Activated T-helper 1 cell treated with Interleukin-2 at 50 U/mL for 16 hours (primary cell): ENCODE results near the gene DUOXA2.

Experiments used
- DNase-seq: peaks from one replicate; pipeline ENCODE4 v3.0.0-alpha.2; 2020; ENCODE audit warnings: low read depth

Gene DUOXA2

DNA sequence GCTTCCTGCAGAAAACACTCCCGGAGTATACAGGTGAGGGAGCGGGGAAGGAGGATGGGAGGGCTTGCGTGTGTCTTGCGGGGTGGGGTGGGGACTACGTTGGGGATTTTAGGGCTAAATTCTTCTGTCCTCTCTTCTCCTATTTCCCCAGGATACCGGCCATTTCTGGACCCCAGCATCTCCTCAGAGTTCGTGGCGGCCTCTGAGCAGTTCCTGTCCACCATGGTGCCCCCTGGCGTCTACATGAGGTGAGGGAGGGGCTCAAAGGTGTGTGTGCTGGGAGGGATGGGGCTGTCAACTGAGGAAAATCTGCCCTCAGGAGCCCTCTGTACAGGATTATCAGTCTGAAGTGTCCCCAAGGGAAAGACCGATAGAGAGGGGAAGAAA lies 22.2 kb downstream of the DUOXA2 start:
- no peak for DNase-seq

DNA sequence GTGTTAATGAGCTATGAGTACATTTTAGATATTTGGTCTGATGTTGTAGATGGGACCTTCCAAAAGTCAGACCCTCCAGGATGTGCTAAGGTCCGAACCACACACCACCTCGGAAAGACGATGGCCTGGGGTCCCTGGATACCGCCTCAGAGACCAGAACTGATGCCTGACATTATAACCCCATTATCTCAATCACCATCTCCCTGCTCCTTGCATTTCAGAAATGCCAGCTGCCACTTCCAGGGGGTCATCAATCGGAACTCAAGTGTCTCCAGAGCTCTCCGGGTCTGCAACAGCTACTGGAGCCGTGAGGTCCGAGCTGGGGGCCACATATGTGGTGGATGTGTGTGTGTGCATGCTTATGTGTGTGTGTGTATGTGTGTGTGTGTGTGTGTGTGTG lies 23.6 kb downstream of the DUOXA2 start:
- DNase-seq: no peak

DNA sequence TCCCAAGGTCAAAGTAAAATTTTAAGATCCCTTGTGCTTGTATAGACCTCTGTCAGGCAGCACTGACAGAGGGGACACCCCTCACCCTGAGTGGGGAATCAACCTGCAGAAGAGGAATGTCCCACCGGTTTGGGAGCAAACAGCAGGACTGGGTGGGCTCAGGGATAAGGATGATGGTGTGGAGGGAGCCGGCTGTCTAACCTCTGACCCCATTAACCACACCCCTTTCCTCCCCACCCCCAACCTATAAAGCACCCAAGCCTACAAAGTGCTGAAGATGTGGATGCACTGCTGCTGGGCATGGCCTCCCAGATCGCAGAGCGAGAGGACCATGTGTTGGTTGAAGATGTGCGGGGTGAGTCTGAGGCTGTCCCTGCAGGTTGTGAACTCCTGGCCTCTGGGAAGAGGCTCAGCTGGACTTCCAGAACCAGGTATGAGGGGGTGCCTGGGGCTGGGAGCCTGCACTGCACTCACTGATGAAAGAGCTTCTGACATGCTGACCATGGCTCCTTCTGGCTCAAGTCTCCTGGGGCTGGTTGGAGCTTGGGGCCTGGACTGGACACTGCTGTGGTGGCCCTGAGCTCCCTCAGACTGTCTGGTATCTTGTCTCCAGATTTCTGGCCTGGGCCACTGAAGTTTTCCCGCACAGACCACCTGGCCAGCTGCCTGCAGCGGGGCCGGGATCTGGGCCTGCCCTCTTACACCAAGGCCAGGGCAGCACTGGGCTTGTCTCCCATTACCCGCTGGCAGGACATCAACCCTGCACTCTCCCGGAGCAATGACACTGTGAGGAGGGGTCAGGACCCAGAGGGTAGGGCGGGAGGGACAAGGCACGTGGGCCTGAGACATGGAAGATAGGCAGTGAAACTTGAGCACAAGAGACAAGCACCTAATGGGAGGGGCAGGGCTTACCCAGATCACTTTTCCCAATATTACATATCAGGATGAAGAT lies 25.0 kb downstream of the DUOXA2 start:
- DNase-seq: no peak

DNA sequence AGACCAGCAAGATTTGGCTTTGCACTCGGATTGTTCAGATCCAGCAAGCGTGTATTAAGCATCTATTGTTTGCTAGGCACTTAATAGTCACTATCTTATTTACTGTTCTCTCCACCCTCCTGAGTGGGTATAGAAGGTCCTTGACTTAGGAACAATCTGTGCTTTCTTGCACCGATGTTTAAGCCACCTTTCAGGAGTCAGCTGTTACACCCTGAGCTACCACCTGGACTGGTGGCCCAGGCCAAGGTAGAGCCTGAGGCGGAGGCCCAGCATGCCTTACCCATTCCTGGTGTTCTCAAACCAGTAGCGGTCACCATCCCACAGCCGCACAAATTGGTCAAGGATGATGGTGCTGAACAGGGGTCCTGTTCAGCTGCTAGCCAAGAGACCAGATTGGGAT lies 25.6 kb downstream of the DUOXA2 start:
- no peak for DNase-seq

DNA sequence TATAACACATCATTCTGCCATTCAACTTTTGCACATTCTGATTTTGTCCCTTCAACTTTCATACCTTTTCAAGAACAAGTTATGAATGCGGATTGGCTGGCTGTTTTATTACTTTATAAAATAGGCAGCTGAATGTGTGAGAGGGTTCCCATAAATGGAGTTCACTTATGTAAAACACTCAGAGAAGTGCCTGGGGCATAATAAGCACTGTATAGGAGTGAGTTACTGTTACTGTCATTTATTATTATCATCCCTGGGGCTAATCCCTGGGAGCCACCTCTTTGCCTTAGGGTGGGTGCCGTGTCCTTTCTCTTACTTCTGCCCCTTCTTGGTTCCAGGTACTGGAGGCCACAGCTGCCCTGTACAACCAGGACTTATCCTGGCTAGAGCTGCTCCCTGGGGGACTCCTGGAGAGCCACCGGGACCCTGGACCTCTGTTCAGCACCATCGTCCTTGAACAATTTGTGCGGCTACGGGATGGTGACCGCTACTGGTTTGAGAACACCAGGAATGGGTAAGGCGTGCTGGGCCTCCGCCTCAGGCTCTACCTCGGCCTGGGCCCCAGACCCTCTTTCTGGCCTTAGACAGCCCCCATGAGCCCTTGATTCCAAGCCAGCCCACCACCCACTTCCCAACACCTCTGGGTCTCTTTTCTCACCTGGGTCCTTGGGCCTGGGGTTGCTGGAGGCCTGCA lies 26.6 kb downstream of the DUOXA2 start:
- DNase-seq: no peak

DNA sequence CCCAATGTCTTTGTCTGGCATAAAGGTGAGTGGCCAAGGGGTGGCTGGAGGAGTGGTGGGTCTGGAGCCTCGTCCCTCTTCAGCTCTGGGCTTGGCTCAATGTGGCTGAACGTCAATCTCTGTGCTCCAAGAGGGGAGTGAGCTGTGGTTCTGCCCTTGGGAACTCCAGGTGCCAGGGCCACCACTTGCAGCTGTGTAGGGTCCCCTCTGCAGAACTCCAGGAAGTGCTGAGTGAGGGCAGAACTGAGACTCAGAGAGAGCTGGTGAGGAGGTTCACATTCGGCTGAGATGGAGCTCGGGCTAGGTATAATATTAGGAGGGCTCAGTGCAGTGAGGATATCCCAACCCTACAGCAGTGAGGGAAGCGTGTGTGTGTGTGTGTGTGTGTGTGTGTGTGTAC lies 27.3 kb downstream of the DUOXA2 start:
- DNase-seq: no peak

DNA sequence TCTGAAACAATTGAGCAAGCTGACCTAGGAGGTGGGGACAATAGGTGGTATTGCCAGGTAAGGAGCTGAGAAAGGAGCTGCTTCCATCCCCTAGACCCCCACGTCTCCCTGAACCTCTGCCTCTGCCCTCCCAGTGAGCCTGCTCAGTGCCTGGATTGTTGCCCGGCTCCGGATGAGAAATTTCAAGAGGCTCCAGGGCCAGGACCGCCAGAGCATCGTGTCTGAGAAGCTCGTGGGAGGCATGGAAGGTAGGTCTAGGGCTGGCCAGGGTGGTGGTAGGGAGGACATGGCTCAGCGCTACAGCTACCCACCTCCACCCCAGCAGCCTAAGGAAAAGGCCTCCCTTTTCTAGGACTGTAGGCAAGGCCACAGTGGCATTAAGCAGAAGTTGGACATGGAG lies 28.9 kb downstream of the DUOXA2 start:
- DNase-seq: no peak

DNA sequence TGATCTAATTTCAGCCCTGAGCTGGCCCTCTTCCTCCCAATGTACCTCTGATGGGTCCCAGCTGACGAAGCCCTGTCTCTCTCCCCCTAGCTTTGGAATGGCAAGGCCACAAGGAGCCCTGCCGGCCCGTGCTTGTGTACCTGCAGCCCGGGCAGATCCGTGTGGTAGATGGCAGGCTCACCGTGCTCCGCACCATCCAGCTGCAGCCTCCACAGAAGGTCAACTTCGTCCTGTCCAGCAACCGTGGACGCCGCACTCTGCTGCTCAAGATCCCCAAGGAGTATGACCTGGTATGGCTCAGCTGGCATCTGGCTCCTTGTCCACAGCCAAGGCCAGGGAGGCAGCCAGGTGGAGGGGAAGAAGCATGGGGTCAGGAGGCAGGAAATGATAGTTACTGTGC lies 29.8 kb downstream of the DUOXA2 start:
- DNase-seq: no peak

DNA sequence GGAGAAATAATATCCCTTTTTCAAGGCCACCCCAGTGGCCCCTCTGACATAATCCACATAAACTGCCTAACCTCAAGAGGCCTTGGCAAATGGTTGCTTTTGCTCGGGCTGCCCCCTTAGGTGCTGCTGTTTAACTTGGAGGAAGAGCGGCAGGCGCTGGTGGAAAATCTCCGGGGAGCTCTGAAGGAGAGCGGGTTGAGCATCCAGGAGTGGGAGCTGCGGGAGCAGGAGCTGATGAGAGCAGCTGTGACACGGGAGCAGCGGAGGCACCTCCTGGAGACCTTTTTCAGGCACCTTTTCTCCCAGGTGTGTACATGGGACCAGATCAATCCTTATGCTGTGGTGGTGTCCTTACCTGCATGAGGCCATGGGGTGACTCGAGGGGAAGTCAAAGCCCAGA lies 30.6 kb downstream of the DUOXA2 start:
- no peak for DNase-seq

DNA sequence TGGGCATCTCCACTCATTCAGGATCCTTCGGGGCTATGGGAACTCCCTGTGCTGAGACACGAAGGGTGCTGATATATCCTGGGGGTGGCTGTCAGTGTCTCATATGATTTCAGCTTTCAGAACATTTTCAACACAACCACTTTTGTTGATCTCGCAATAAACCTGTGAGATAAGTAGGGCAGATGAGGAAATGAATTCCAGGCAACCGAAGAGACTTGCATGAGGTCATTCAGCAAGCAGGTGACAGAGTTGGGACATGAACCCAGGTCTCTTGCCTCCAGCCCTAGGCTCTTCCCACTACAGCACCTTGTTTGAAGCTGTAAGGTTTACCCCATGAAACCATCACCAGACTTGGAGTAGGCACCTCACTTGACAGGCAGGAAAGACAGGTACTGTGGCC lies 32.3 kb downstream of the DUOXA2 start:
- no peak for DNase-seq

DNA sequence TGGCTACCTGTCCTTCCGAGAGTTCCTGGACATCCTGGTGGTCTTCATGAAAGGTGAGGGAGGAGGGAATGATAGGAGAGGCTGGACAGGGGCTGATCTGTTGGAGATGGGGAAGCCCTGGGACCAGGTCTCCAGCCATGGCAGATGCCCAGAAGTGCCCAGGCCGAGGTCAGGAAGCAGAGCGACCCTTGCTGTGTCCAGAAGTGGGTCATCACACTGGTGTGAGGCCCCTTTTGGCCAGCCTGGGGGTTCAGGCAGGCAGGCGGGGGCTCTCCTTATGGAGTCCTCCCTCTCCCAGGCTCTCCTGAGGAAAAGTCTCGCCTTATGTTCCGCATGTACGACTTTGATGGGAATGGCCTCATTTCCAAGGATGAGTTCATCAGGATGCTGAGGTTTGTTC lies 33.5 kb downstream of the DUOXA2 start:
- DNase-seq: no peak

DNA sequence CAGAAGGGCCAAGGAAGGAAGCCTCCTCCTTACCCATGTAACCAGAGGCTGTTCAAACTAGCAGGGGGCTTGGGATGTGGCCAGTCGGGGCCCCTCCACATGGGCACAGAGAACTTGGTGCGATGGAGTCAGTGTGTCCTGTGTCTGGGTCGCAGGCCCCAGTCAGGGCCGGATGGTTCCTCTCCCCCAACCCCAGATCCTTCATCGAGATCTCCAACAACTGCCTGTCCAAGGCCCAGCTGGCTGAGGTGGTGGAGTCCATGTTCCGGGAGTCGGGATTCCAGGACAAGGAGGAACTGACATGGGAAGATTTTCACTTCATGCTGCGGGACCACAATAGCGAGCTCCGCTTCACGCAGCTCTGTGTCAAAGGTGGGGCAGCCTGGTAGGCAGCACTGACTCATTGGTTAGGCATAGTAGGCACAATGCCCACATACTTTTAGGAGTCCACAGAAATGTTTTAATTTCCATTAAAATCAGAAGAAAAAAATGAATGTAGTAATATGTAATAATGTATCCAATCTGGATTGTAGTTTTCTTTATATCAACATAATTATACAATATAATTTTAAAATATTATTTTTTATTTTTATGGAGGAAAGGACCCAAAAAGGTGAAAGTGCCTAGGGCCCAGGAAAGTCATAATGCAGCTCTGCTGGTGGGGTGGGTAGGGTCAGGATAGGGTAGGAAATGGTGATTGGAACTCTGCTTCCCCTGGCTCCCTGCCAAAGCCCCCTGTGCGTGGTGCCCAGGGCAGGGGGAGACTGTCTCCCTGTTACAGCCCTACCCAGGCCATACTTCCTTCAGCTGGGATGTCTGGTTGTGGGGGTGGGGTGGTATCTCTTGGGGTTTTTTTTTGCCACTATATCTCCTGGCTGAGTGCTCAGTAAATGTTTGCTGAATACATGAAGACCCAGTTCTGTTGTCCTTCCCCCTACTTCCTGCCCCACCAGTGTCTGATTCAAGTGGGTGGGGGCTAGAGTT lies 34.2 kb downstream of the DUOXA2 start:
- DNase-seq: no peak

DNA sequence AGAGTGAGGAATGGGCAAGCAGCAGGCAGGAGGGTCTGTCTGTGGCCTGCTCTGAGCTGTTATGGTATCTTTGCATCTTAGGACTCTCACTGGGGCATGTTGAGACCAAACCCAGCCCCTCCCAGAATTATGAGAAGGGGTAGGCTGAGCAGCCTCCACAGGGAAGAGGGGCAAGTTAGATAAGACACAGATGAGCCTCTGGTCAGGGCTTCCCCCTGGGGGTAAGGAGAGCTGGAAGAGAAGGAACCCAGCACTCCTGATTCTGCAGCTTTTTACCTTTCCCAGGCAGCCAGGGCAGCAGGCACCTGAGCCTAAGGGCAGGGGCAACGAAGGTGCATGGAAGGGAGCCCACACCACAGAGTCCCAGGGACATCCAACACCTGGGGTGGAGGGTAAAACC lies 34.9 kb downstream of the DUOXA2 start:
- DNase-seq: no peak

DNA sequence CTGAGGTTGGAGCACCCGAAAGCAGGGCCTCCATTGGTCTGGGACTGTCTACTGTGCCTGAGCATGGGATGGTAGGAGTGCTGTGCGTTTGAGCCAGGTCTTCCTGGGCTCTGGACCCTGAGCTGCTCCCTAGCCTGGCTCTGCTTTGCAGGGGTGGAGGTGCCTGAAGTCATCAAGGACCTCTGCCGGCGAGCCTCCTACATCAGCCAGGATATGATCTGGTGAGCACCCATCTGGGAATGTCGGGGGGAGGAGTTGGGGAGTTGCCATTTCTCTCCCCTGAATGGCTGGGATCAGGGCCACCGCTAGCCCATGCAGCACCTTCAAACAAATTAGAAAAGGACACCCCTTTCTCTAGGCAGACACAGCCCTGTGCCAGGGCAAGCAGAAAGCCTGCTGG lies 36.4 kb downstream of the DUOXA2 start:
- DNase-seq: no peak

DNA sequence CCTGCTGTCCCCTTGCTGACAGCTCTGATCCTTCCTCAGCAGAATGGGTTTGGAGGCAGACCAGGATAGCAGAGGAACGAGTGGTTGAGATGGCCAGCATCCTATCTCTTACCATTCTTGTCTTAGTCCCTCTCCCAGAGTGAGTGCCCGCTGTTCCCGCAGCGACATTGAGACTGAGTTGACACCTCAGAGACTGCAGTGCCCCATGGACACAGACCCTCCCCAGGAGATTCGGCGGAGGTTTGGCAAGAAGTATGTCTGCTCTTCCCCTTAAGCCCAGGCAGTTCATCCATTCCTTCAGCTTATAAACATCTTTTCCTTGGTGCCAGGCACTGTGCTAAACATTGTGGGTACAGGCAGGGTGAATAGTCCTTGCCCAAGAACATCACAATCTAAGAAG lies 36.9 kb downstream of the DUOXA2 start:
- no peak for DNase-seq

DNA sequence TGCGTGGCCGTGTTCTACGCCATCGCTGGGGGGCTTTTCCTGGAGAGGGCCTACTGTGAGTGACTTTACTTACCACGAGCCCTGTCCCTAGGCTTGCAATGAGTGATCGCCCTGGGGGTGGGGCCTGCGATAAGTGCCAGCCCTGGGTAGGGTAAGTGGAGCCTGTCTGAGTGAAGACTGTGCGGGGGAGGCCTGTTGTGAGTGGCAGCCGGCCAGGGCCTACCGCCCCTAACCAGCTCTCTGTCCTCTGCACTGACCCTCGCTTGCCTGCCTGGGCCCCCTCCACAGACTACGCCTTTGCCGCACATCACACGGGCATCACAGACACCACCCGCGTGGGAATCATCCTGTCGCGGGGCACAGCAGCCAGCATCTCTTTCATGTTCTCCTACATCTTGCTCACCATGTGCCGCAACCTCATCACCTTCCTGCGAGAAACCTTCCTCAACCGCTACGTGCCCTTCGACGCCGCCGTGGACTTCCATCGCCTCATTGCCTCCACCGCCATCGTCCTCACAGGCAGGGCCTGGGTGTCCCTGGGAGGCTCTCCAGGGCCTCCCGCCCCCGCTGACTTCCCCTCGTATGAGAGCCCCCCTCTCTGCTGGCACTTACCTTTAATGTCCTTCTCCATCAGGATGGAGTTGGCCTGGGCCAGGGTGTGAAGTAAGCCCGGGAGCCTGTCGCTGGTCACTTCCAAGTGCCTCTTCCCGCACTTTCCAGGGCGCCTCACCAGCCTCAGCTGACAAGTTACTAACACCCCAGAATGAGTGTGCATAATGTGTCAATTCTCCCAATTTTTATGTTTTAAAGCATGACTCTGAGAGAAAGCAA lies 38.1 kb downstream of the DUOXA2 start:
- DNase-seq: no peak

DNA sequence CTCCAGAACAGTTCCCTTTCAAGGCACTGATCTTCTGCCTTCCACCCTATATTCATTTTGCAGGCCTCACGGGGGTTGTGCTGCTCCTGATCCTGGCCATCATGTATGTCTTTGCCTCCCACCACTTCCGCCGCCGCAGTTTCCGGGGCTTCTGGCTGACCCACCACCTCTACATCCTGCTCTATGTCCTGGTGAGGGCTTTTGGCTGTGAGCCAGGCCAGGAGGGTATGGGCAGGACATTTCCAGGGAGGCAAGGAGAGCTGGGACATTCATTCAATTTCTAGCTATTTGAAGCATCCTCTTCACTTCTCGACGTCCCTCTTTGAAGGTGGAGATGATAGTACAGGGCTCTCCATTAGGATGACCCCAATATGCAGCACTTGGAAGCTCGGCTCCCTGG lies 41.6 kb downstream of the DUOXA2 start:
- no peak for DNase-seq

DNA sequence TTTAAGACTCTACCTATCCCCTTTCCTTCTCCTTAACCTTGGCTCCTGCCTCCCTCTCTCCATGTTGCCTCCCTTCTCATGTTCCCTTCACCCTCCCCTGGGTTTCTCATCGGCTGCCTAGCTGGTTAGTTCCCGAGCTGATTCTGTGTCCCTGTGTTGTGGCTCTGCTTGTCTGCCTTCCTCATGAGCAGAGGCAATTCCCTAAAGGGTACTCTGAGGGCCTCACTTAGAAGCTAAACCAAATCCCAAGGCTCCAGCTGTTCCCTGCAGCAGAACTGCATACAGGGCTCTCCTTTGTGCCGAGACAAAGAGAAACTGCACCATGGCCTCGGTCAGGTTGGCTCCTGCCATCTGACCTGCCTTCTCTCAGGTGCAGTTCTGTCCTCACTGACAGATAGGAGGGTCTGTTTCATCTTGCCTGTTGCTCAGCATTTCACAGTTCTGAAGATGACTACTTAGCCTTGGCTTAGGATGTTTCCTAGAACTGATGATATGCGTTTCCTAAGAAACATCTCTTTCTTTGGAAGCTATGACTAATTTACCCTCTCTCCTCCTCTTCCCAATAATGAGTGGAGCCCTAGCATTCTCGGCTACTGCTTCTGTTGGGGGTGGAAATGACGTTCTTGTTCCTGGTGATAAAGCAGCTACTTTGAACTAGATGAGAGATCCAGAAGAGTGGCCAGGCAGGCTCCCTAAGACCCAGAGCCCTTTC lies 42.8 kb downstream of the DUOXA2 start:
- DNase-seq: no peak

DNA sequence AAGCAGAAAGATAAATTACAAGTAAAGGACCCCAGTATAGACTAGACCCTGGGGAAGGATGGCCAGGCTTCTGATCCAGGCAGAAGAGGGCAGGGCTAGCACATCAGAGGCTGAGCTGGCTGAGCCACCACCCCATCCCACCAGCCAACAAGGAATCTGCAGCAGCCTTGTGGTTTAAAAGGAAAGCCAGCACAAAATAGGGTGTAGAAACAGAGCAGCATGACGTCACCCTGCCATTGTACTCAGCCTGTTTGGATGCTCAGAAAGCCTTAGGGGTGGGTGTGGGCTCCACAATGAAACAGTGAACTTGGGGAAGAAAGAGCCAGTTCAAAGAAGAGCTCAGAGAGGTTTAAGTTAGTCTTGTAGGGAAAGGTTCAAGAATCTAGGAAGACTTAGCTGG lies 43.8 kb downstream of the DUOXA2 start:
- no peak for DNase-seq

DNA sequence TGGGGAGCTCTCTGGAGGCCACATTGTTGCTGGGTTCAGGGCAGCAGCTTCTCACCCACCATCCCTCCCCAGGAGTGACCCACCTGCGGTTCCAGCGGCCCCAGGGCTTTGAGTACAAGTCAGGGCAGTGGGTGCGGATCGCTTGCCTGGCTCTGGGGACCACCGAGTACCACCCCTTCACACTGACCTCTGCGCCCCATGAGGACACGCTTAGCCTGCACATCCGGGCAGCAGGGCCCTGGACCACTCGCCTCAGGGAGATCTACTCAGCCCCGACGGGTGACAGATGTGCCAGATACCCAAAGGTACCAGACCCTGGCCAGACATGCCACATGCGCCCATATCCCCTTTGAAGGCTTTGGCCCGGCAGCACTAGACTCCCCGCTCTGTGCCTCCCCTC lies 47.5 kb downstream of the DUOXA2 start:
- DNase-seq: no peak
